ENCODE measurements around the gene IL21R. TPM values are rescaled to one million over a fixed set of nuclear protein-coding genes. Genes with fewer than 3 reads are reported as not detected.

Gene IL21R
- total RNA-seq, 1 donor from 2014 or later, result 84.2 TPM

DNA sequence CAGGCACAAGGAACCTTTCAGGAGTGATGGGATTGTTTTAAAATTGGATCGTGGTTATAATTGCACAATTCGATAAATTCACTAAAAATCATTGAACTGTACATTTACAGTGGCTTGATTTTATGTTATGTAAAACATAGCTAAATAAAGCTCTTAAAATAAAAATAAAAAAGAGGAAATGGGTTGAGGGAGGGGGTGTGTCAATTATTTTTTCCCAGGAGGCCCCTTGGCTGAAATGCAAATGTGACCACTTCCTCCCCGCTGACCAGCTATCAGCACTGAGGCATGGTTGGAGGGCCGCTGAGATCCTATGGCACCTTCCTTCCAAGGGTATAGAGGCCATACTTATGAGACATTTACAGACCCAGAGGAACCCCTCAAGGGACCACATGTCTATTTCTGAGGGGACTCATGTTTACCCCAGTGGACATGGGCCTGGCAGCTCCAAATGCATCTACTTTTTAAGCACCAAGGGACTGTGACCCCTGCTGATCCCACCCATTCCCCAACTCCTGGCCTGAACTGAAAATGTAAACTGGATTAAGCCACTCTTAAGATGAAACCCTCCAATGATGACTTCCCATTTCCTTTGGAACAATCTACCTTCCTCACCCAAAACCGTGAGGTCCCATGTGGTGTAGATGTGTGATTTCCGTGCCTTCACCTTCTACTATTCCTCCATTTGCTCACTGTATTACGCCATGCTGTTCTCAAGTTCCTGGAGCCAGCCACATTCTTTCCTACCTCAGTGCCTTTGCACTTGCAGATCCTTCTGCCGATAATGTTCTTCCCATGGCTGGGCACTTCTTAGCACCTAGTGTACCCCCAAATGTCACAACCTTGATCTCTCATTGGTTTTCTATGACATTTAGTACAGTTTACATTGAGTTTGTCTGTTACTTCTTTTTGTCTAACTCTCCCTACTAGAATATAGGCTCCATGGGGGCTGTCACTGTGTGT is 2.8 kb upstream of the IL21R start:
- no peak overlapping the region for H3K27ac Mint-ChIP-seq

DNA sequence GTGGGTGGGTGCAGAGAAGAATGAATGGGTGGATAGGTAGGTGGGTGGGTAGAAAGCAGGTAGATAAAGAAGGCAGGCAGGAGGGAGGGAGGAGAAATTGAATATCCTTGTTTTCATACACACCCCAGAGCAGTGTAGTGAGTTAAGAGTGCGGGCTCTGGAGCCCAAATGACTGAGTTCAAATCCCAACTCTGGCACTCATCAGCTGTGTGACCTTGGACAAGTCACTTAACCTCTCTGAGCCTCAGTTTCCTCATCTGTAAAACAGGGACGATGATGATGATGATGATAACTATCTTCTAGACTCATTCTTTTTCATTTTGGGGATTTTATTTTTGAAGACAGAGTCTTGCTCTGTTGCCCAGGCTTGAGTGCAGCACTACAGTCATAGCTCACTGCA is 2.0 kb upstream of the IL21R start:
- H3K4me1 Mint-ChIP-seq (ENCODE audit: low read depth), result peaks cover 31% of the 10 kb centered on the region

More for the DNA sequence above, 2.8 kb upstream of the IL21R start:
- peaks cover 34% of the 10 kb centered on the region for H3K4me1 Mint-ChIP-seq (ENCODE audit: low read depth)
- peaks cover 37% of the 10 kb centered on the region for H3K36me3 Mint-ChIP-seq (ENCODE audit: low read depth)
- H3K4me3 Mint-ChIP-seq (ENCODE audit: low read depth), result no peak overlapping the region
- intact Hi-C loops (cut with micrococcal nuclease), result no loop called here
- no peaks in the 10 kb centered on the region for H3K27me3 Mint-ChIP-seq (ENCODE audit: low read depth)
- H3K9me3 Mint-ChIP-seq, result peaks cover 19% of the 10 kb centered on the region
- no peak for DNase-seq (ENCODE audit: low spot score)

DNA sequence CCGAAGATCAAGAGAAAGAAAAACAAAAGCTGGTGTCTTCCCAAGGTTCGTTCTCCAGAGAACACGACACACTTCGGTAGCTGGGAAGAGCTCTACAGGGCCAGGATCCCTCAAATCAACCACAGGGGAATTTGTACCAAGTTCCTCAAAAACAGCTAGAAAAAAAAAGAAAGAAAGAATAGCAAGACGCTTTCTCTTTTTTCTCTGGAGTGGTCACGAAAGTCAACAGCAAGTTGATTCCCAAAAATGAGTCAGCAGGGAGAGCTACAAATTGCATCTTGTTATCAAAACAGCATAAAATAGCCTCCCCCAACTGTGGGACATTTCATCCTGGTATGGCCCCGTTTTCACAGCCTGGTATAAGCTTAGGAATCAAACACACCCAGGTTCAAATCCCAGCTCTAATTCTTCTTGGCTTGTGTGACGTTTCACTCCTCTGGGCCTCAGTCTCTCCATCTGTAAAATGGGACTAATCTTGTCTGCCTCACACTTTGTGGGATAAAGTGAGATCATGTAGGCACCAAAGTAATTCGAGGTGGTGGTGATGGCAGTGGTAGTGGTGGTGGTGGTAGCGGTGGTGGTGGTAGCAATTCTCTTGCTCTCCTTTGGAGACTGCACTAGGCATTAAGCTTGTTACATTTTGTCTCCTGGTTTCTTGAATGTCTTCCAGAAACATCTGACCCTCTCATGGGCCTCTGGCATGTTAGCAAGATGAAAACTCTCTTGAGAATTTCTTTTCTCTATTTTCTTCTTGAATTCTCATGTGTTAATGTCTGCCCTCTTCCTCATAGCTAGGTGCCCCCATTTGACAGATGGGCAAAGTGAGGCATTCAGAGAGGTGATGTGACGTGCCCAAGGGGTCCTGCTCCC is 988 bp upstream of the IL21R start:
- intact Hi-C loops (cut with micrococcal nuclease), result no loop called here
- peaks cover 1% of the 10 kb centered on the region for H3K9me3 Mint-ChIP-seq
- peaks cover 36% of the 10 kb centered on the region for H3K36me3 Mint-ChIP-seq (ENCODE audit: low read depth)
- H3K27ac Mint-ChIP-seq, result peak overlapping the region; percentile 79
- H3K4me1 Mint-ChIP-seq (ENCODE audit: low read depth), result peaks cover 35% of the 10 kb centered on the region
- H3K4me3 Mint-ChIP-seq (ENCODE audit: low read depth), result peak overlapping the region; percentile 52
- DNase-seq (ENCODE audit: low spot score), result no peak
- no peaks in the 10 kb centered on the region for H3K27me3 Mint-ChIP-seq (ENCODE audit: low read depth)

More for the DNA sequence above, 2.0 kb upstream of the IL21R start:
- Mint-ChIP-seq H3K27me3 (ENCODE audit: low read depth) (no peaks in the 10 kb centered on the region), H3K27ac (no peak overlapping the region), H3K4me3 (ENCODE audit: low read depth) (no peak overlapping the region), H3K9me3 (peaks cover 12% of the 10 kb centered on the region), H3K36me3 (ENCODE audit: low read depth) (peaks cover 37% of the 10 kb centered on the region)
- no peak for DNase-seq (ENCODE audit: low spot score)
- intact Hi-C loops (cut with micrococcal nuclease), result no loop called here

DNA sequence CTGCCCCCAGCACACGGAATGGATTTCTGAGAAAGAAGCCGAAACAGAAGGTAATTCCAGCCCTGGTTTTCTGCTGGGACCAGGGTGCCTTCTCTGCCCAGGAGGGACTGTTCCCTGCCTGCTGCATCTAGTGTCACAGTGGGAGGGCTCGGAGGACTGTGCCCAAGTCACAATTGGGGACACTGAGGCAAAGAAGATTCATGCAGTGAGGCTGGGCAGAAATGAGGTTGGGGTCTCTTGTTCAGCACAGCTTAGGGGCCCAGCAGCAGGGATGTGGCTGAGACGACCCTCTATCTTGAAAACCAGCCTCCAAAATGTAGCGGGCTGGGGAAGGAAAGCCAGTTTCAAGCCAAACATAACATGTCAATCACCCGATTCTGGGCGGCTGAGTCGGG is 592 bp downstream of the IL21R start:
- H3K4me1 Mint-ChIP-seq (ENCODE audit: low read depth), result peaks cover 50% of the 10 kb centered on the region

DNA sequence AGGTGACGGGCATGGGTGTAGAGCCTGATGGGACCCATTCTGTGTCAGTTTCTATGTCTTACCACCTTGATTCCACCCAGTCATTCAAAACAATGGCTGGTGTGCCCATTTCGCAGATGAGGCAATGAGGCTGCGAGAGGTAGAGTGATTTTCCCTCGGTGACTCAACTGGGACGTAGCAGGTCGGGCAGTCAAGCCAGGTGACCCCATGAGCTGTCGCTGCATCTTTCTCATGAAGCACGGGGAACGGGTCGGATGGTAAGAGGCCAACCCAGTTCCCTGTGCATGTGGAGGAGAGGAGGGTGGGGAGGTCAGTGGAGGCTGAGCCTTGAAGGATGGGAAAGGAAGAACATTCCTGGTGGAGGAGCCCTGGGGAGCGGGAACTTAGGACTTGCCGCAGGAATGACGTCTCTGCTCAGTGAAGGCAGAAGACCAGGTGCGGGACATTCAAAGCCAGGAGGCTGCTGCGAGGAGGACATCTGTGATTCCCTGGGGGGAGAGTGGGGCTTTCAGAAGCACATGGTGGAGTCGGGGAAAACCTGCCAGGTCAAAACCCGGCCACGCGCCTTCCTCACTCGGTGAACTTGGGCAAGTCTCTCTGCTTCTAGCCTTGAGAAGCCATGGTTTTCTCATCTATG is 1.1 kb downstream of the IL21R start:
- H3K36me3 Mint-ChIP-seq (ENCODE audit: low read depth), result peaks cover 56% of the 10 kb centered on the region
- H3K27me3 Mint-ChIP-seq (ENCODE audit: low read depth), result no peaks in the 10 kb centered on the region
- no peak for DNase-seq (ENCODE audit: low spot score)
- H3K27ac Mint-ChIP-seq, result peak overlapping the region; percentile 99
- intact Hi-C loops (cut with micrococcal nuclease), result loop anchor here (1.0 to 2.0 kb wide), 4 partner anchors 29 to 805 kb away; no protein-coding TSS in a partner anchor
- no peaks in the 10 kb centered on the region for H3K9me3 Mint-ChIP-seq
- peaks cover 54% of the 10 kb centered on the region for H3K4me1 Mint-ChIP-seq (ENCODE audit: low read depth)
- peak overlapping the region; percentile 99 for H3K4me3 Mint-ChIP-seq (ENCODE audit: low read depth)

More for the DNA sequence above, 592 bp downstream of the IL21R start:
- peaks cover 50% of the 10 kb centered on the region for H3K36me3 Mint-ChIP-seq (ENCODE audit: low read depth)
- no peaks in the 10 kb centered on the region for H3K27me3 Mint-ChIP-seq (ENCODE audit: low read depth)
- no peaks in the 10 kb centered on the region for H3K9me3 Mint-ChIP-seq
- H3K4me3 Mint-ChIP-seq (ENCODE audit: low read depth), result peak overlapping the region; percentile 99
- intact Hi-C loops (cut with micrococcal nuclease), result loop anchor here (1.0 to 2.0 kb wide), 3 partner anchors 28 to 54 kb away; no protein-coding TSS in a partner anchor
- DNase-seq (ENCODE audit: low spot score), result no peak
- peak overlapping the region; percentile 99 for H3K27ac Mint-ChIP-seq

DNA sequence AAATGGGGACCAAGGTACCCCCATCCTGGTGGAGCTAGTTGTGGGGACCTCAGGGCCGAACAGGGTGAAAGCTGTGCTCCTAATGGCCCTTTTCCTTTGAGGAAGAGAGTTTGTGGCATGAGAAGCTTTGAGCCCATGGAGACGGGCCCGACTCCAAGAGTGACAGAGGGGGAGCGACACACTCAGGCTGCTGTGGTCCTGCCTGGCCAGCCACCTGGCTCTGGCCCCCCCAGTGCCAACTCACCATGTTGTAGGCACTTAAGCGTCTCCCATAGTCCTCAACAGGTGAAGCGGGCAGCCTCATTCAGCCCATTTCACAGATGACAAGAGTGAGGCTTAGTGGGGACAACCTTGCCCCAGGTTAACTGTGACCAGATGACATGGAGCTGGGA is 1.6 kb downstream of the IL21R start:
- peaks cover 61% of the 10 kb centered on the region for H3K36me3 Mint-ChIP-seq (ENCODE audit: low read depth)
- intact Hi-C loops (cut with micrococcal nuclease), result loop anchor here (1.0 to 2.0 kb wide), 2 partner anchors 53 to 805 kb away; no protein-coding TSS in a partner anchor
- DNase-seq (ENCODE audit: low spot score), result no peak

DNA sequence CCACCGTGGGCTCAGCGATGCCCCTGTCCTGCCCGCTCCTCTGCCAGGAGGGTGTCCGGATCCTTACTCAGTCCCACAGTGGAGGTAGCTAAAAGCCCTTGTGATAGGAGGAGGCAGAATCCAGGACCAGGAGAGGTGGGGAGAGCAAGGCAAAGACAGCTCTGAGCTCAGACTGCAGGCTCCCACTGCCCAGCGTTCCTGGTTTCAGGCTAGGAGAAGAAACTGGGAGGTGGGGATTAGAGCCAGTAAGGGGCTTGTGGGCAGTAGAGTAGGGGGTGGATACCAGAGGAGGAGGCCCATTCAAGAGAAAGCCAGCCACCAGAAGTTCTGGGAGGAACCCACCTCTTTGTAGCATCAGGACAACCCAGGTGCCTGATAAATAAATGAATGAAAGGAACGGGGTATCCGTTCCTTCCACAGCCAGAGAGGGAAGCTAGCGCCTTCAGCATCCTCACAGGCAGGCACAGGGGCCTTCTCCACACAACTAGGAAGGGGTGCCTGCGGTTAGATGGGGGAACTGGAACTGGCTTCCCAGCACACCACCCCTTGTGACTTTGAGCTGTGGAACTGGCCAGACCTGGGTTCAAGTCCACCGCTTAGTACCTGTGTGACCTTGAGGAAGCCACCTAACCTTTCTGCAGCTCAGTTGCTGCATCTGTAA is 2.3 kb downstream of the IL21R start:
- Mint-ChIP-seq H3K36me3 (ENCODE audit: low read depth) (peaks cover 65% of the 10 kb centered on the region), H3K27ac (peak overlapping the region; percentile 99), H3K9me3 (no peaks in the 10 kb centered on the region), H3K4me1 (ENCODE audit: low read depth) (peaks cover 63% of the 10 kb centered on the region), H3K27me3 (ENCODE audit: low read depth) (no peaks in the 10 kb centered on the region), H3K4me3 (ENCODE audit: low read depth) (peak overlapping the region; percentile 99)
- no peak for DNase-seq (ENCODE audit: low spot score)
- intact Hi-C loops (cut with micrococcal nuclease), result no loop called here

More for the DNA sequence above, 1.6 kb downstream of the IL21R start:
- H3K4me3 Mint-ChIP-seq (ENCODE audit: low read depth), result peak overlapping the region; percentile 99
- peak overlapping the region; percentile 99 for H3K27ac Mint-ChIP-seq
- H3K4me1 Mint-ChIP-seq (ENCODE audit: low read depth), result peaks cover 59% of the 10 kb centered on the region
- no peaks in the 10 kb centered on the region for H3K9me3 Mint-ChIP-seq
- H3K27me3 Mint-ChIP-seq (ENCODE audit: low read depth), result no peaks in the 10 kb centered on the region

DNA sequence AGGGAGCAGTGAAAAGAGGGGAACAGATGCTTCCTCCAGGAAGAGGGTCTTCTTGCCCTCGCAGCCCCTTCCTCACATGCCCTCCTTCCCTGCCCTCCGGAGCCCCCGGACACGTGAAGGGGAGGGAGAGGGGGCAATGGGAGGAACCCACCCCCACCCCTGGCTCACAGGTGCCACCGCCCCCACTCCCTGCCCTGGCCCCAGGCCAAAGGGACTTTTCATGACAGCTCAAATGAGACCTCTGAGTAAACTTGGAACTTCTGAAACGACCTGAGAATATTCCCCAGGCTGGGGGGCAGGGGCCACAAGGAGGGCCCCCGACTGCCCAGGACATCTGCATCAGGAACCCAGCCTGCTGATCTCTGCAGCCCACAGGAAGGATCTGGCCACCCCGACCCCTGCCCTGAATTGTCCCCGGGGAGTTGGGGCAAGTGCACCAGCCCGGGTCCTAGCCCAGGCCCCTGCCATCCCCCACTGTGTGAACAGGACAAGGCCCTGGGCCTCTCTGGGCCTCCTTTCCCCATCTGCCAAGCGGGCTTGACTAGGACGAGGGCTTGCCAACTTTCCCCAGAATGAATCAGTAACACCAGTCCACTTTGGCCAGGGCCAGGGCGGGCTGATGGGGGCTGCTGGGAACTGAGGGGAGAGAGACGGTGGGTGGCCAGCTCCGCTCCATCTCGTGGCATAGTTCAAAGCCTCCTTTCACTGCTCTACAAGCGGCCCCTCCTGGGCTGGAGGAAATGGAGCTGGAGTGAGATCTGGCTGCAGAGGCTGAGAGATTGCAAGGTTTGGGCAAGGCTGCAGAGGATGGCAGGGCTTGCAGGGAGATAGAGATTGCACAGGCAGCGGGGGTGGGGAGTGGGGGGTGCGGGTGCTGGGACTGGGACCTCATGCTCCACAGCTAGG is 3.8 kb downstream of the IL21R start:
- DNase-seq (ENCODE audit: low spot score), result no peak
- Mint-ChIP-seq H3K4me3 (ENCODE audit: low read depth) (peak overlapping the region; percentile 99), H3K27me3 (ENCODE audit: low read depth) (no peaks in the 10 kb centered on the region), H3K36me3 (ENCODE audit: low read depth) (peaks cover 80% of the 10 kb centered on the region), H3K4me1 (ENCODE audit: low read depth) (peaks cover 60% of the 10 kb centered on the region), H3K27ac (peak overlapping the region; percentile 96), H3K9me3 (peaks cover 5% of the 10 kb centered on the region)
- intact Hi-C loops (cut with micrococcal nuclease), result loop anchor here (1.0 to 5.0 kb wide), 3 partner anchors 42 to 233 kb away; no protein-coding TSS in a partner anchor

DNA sequence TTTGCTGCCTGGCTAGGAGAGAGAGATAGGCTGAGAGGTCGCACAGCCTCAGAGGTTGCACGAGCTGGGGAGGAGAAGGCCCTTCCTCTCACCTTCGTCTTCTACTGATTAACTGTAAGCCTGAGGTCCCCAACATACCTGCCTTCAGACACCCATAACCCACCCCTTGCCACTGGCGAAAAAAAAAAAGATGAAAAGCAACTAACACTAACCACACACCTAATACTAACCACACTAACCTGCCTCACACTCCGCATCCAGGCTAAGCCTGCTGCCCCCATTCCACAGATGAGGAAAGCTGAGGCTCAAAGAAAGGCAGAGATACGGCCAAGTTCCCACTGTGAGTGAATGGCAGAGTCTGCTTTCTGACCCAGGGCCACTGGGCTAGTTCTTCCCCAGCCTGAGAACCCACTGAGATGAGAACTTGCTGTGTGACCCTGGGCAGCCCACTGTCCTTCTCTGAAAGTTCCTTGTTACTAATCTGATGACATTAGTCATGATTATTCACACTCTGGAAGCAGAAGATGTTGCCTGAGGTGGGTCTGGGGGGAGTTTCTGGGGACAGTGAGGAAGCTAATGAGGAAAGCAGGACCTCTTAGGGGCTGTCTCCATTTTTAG is 4.6 kb downstream of the IL21R start:
- no peak for DNase-seq (ENCODE audit: low spot score)
- Mint-ChIP-seq H3K27me3 (ENCODE audit: low read depth) (no peaks in the 10 kb centered on the region), H3K4me1 (ENCODE audit: low read depth) (peaks cover 52% of the 10 kb centered on the region), H3K36me3 (ENCODE audit: low read depth) (peaks cover 89% of the 10 kb centered on the region), H3K4me3 (ENCODE audit: low read depth) (peak overlapping the region; percentile 99), H3K9me3 (peaks cover 5% of the 10 kb centered on the region), H3K27ac (peak overlapping the region; percentile 96)
- intact Hi-C loops (cut with micrococcal nuclease), result loop anchor here (5.0 kb wide), 2 partner anchors 41 to 234 kb away; no protein-coding TSS in a partner anchor

DNA sequence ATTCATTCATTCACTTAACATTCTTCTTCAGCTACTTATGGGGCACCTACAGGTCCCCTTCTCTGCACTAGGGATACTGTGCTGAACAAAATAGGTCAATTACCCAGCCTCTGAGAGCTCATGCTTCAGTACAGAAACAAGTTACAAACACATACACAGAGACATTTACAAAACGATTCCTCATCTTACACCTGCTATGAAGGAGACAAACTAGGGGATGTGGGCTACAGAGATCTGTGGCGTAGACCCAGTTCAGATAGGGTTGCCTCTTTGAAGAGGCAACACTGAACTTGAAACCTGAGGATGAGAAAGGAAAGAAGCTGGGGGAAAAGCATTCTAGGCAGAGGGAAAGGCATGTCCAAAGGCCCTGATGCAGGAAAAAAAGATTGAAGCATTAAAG is 5.2 kb downstream of the IL21R start:
- H3K27me3 Mint-ChIP-seq (ENCODE audit: low read depth), result no peaks in the 10 kb centered on the region
- DNase-seq (ENCODE audit: low spot score), result no peak
- peaks cover 53% of the 10 kb centered on the region for H3K4me1 Mint-ChIP-seq (ENCODE audit: low read depth)
- H3K36me3 Mint-ChIP-seq (ENCODE audit: low read depth), result peaks cover 94% of the 10 kb centered on the region
- intact Hi-C loops (cut with micrococcal nuclease), result loop anchor here (5.0 kb wide), 2 partner anchors 40 to 235 kb away; no protein-coding TSS in a partner anchor
- H3K9me3 Mint-ChIP-seq, result peaks cover 11% of the 10 kb centered on the region
- peak overlapping the region; percentile 99 for H3K4me3 Mint-ChIP-seq (ENCODE audit: low read depth)
- H3K27ac Mint-ChIP-seq, result peak overlapping the region; percentile 96
